ENCODE measurements around the gene SLC7A7. TPM values are rescaled to one million over a fixed set of nuclear protein-coding genes. Genes with fewer than 3 reads are reported as not detected.
"Not testable (repeated sequence)": the region's sequence is repeated elsewhere in the genome, so short reads cannot be mapped to it uniquely, and the experiment has no call there.

The SLC7A7 gene
- total RNA-seq, result 9.7 TPM

DNA sequence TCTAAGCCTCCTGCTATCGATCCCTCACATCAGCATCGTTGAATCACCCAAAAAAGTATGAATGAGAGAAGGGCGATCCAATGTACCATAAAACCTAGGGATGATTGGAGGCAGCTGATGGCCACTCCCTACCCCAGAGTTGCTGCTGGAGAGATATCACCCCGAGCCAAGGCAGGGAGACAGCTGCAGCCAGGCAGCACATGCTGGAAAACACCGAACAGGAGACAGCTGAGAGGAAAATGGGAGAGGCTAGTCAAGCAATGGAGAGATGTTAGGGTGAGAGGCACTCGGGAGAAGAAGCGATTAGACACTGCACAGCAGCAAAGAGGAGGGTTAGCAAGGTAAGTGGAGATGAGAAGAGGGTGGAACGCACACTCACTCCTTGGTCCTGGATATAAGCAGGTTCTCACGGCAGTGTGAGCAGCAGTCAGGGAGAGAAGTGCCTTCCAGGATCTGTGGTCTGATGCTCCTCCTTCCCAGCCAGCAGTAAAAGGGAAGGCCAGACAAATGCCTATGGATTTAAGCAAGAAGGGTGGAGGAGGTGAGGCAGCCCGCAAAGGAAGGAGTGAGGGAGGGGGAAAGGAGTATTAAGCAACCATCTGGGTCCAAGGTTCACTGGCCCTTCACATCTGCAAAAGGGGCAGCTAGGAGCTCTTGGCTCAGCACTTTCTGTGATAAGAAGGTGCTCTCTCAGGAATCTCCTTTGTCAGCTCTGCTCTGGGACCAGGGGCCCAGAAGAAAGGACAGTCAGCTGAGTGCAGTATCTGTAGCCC is at the start of gene SLC7A7:
TSS of gene SLC7A7 (minus strand) at position 495 of the 773 bp plus-strand sequence. CDS start 2,037 bp downstream, outside the sequence.
- ATAC-seq, result no peak
- intact Hi-C loops (cut with DNase I), result no loop called here
- DNase-seq (ENCODE audit: low spot score), result no peak

DNA sequence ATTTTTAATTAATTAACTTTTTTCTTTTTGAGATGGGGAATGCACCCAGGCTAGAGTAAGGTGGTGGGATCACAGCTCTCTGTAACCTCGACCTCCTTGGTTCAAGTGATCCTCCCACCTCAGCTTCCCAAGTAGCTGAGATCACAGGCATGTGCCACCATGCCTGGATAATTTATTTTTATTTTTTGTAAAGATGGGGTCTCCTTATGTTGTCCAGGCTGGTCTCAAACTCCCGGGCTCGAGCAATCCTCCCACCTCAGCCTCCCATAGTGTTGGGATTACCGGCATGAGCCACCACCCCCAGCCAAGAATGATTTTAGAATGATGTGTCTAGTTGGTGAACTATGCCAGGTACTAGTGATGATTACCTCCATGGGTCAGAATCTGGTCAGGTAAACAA is 49.7 kb upstream of the SLC7A7 start:
- no peak for DNase-seq (ENCODE audit: low spot score)
- no peak for ATAC-seq
- intact Hi-C loops (cut with DNase I), result no loop called here

DNA sequence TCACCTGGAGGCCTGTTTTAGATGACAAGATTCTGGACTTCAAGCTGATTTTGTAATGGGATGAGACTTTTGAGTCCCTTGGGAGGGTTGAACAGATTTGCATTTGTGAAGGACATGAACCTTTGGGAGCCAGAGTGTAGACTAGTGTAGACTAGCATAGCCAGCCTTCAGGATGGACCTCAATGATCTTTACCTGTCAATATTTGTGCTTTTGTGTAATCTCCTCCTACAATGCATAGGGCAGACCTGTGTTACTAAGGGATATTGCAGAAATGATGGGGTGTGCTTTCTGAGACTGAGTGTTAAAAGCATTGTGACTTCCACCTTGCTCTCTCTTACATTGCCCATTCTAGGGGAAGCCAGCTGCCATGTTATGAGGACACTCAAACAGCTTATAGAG is 46.4 kb upstream of the SLC7A7 start:
- intact Hi-C loops (cut with DNase I), result no loop called here
- DNase-seq (ENCODE audit: low spot score), result no peak
- ATAC-seq, result no peak

DNA sequence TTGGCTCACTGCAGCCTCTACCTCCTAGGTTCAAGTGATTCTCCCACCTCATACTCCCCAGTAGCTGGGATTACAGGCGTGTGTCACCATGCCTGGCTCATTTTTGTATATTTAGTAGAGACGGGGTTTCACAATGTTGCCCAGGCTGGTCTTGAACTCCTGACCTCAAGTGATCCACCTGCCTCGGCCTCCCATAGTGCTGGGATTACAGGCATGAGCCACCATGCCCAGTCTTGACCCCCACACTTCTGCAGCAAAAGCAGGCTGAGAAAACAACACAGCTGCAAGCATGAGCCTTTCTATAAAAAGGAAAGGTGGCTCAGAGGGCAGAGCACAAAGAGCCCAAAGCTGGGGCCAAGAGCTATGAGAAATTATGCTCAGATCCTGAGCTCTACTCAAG is 45.1 kb upstream of the SLC7A7 start:
- intact Hi-C loops (cut with DNase I); ATAC-seq; DNase-seq (ENCODE audit: low spot score): not testable (repeated sequence)

DNA sequence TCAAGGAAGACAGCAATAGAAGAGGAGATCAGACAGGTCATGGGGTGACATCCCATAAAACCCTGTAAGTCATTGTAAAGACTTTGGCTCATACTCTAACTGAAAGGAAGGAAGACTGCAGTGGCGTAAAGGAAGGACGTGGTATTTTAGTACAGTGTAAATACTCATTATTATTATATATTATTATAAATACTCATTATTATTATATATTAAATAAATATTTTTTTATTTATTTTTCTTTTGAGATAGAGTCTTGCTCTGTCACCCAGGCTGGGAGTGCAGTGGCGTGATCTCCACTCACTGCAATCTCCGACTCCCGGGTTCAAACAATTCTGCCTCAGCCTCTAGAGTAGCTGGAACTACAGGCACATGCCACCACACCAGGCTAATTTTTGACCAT is 41.2 kb upstream of the SLC7A7 start:
- DNase-seq (ENCODE audit: low spot score), result no peak
- intact Hi-C loops (cut with DNase I), result loop anchor here (5.0 kb wide), 1 partner anchor 34 kb away; no protein-coding TSS in a partner anchor
- ATAC-seq, result no peak

DNA sequence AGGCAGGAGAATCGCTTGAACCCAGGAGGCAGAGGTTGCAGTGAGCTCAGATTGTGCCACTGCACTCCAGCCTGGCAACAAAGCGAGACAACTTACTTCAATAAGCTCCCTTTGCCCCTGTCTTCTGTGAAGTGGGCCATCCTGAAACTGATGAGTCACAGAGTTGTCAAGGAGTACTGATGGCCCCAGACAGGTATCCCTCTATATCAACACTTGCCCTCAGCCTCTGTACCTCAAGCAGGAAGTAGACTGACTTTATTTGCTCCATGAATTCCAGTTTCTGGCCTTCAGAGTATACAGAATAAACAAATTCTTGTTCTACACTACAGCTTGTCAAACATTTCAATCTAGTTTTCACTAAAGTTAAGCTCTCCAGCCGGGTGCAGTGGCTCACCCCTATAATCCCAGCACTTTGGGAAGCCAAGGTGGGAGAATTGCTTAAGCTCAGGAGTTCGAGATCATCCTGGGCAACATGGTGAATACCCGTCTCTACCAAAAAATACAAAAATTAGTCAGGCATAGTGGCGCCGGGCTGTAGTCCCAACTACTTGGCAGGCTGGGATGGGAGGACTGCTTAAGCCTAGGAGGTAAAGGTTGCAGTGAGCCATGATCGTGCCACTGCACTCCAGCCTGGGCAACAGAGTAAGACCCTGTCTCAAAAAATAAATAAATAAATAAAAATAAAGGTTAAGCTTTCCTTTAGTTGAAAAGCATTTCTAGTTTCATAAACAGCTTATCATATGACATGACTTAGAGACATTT is 39.9 kb upstream of the SLC7A7 start:
- no peak for ATAC-seq
- DNase-seq (ENCODE audit: low spot score), result no peak
- intact Hi-C loops (cut with DNase I), result loop anchor here (5.0 kb wide), 1 partner anchor 33 kb away; no protein-coding TSS in a partner anchor

DNA sequence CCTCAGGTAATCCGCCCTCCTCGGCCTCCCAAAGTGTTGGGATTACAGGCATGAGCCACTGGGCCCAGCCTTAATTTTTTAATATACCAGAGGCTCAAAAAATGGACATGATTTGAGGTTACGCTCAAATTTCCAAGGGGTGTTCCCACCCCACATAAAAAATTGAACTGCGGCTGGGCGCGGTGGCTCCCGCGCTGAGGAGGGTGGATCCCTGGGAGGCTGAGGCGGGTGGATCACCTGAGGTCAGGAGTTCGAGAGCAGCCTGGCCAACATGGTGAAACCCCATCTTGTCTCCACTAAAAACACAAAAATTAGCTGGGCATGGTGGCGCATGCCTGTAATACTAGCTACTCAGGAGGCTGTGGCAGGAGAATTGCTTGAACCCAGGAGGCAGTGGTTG is 39.1 kb upstream of the SLC7A7 start:
- ATAC-seq; DNase-seq (ENCODE audit: low spot score); intact Hi-C loops (cut with DNase I): not testable (repeated sequence)

DNA sequence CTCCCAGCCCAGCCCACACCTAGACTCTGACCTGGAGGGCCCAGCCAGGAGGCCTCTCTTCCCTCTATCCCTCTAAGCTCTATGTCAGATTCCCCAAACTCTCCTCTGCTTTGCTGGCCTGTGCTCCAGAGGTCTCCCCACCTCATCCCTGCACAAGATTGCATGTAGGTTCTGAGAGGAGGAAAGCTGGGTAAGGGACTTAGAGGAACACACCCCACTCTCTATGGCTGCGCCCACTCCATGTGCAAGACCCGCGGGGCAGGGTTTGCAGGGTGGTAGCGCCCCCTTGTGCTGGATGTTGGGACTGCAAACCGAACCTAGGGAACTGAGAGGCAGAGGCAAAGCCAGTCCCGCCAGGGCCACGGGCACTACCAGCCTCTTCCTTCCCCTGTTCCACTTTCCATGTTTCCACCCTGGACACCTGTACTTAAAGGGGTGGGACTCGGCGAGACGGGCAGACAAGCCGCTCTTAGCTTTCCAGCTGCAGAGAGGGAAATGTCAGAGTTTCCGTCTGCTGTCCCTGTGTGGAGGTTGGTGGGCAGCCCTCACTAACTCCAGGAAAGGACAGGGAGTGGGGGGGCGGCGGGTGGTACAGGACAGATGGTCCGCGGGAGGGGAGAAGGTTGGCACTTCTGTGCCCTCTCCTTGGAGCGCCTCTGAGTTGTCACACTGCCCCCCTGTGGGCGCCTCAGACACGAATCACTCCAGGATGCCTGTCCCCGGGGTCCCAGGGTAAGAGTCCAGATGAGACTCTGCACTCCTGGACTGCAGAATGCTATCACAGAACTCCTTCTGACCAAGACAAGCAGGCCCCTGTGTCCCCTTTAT is 37.9 kb upstream of the SLC7A7 start:
- ATAC-seq (peak; percentile 40), DNase-seq (ENCODE audit: low spot score) (peak; percentile 97)
- intact Hi-C loops (cut with DNase I), result loop anchor here (1.0 kb wide), 1 partner anchor 18 kb away; no protein-coding TSS in a partner anchor

DNA sequence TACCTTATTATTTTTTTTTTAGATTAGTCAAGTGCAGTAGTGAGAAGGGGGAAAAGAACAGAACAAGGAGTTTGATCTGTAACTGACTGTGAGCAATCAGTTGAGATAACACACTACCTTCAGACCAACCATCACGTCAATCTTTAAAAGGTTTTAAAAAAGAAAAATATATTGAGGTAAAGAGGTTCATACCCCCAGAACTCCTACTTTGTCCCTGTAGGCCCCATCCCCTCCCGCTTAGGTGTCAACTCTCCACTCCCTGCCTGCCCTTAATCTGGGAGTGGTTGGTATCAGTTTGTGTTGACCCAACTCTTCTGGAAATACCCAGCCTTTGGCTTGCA is 37.3 kb upstream of the SLC7A7 start:
- intact Hi-C loops (cut with DNase I), result no loop called here
- DNase-seq (ENCODE audit: low spot score), result no peak

DNA sequence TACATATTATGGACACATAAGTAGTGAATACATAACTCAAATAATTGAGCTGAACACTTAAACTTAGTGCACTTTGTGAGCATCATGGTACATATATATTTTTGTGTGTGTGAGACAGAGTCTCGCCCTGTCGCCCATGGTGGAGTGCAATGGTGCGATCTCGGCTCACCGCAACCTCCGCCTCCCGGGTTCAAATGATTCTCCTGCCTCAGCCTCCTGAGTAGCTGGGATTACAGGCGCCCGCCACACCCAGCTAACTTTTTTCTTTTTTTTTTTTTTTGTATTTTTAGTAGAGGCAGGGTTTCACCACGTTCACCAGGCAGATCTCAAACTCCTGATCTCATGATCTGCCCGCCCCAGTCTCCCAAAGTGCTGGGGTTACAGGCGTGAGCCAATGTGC is 36.9 kb upstream of the SLC7A7 start:
- intact Hi-C loops (cut with DNase I); ATAC-seq: not testable (repeated sequence)
- peak; percentile 22 for DNase-seq (ENCODE audit: low spot score)

More for the DNA sequence above, 37.3 kb upstream of the SLC7A7 start:
- ATAC-seq, result no peak

DNA sequence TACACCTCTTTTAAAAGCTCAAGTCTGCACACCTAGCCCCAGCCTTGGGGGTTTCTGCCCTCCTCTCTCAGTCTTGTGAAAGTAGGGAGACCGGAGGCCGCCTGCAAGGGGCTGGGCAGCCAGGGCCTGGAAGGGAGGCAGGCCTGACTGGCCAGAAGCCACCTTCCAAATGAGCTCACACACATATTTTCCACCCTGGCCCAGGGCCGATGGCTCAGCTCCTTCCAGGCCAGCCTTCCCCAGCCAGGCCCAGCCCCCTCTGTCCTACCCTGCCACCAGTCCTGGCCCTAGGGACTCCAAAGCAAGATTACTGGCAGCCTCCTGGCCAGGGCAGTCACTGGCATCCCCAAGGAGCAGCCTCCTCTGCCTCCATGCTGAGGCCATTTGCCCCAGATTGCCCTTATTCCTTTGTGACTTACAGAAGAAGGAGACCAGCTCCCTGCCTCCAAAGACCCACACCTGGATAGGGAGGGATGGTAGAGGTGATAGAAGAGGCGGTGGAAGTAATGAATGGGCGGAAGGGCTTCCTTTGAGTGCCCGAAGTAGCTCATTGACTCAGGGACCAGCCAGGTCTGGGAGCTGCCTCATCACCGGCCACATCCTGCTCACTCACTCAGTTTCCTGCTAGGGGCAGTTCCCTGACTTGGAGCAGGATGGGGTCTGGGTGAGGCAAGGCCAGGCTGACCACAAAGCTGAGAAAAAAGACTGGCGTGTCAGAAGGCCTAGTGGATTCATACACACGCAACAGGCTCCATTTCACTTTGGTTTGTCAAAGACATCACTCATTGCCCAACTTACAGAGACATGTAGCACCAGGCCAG is 35.9 kb upstream of the SLC7A7 start:
- ATAC-seq, result peak; percentile 70

DNA sequence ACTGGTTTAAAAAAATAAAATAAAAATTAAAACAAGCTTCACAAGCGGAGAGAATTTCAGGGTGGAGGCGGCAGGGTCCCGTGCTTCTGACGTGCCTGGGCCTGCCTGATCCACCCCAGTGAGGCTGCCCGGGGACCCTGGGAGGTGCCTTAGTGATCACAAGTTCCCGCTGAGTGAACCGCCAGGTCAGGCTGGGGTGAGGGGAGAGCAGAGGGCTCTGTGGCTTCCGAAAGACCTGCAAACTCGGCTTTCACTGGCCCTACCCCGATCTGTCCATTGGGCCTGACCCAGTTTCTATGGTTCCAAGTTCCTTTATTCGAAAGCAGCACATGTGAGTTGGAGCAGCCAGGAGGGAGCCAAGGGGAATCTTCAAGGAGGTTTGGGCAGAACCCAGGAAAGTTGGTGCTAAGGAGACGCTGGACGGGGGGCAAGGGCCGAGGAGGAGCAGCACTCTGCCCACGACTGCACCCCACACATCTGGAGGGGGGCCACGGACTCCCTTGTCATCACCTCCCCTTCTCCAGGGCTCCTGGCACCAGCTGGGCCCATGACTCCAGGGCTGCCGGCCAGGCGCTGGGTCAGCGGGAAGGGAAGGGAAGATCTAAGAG is 34.1 kb upstream of the SLC7A7 start:
- DNase-seq (ENCODE audit: low spot score), result peak; percentile 86
- ATAC-seq, result peak; percentile 74
- intact Hi-C loops (cut with DNase I), result loop anchor here (10.0 kb wide), 1 partner anchor 265 kb away; the partner anchor contains the start of gene DAD1

More for the DNA sequence above, 35.9 kb upstream of the SLC7A7 start:
- peak; percentile 93 for DNase-seq (ENCODE audit: low spot score)
- intact Hi-C loops (cut with DNase I), result no loop called here

DNA sequence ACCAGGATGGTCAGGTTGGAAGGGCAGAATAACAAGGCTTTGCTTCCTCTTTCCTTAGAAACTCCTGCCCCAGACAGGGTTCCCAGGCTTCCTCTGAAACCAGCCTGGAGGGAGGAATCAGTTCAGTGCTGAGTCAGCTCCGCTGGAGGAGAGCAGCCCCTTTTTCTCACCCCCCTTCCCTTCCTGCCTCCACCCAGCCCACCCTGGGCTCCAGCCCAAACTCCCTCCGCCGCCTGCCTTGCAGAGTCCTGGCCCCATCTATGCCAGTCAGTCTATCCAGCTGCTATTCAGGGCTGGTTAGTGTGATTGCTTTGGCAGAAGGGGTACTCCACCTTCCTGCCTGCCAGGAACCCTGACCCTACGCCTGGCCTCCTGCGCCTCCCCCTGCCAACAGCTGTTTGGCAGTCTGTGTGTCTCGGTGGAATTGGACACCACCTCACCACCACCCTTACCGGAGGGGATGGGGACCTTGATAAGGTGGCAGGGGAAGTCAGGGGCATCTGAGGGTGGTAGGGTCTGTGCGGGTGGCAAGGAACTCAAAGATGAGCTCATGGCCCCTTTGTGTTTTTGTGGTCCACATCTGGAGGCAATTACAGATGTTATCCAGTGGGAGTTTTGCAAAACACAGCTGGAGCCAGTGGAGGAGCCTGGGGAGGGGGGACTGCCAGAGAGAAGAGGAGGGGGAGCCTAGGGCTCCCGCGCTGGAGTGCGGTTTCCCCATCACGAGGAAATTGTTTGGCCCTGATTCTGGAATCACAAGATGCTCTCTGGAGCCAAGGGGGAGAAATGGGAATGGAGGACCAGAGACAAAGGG is 33.3 kb upstream of the SLC7A7 start:
- peak; percentile 75 for ATAC-seq
- intact Hi-C loops (cut with DNase I), result loop anchor here (10.0 kb wide), 1 partner anchor 264 kb away; the partner anchor contains the start of gene DAD1
- DNase-seq (ENCODE audit: low spot score), result peak; percentile 86

DNA sequence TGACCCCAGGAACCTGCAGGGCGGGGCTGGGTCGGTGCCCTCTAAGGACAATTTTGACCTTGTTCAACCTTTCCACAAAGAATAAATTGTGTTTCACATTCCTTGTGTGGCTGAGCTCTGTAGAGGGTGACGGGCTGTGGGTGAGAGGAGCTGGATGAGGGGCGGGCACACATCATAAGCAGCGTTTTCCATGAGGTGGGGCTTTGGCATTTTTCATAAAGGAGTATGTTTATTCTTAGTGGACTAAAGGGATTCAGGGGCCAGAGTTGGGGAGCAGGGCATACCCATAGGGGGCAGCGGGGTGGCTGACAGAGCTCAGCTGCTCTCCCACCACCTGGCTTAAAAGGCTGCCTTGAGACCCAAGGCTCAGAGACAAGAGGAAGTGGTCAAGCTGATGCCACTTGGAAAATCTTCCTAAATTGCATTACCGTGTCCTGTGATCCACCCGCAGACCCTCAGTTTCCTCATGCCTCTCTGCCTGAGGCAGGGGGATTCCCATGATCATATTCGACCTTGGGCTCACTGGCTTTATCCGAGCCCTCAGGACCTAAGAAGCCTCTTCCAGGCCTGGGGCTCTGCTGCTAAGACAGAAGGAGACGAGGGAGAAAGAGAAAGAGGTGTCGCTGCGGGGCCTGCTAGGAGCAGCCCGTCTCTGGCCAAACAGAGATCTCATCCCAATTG is 32.6 kb upstream of the SLC7A7 start:
- intact Hi-C loops (cut with DNase I), result loop anchor here (10.0 kb wide), 1 partner anchor 263 kb away; the partner anchor contains the start of gene DAD1
- peak; percentile 65 for DNase-seq (ENCODE audit: low spot score)
- ATAC-seq, result peak; percentile 18

DNA sequence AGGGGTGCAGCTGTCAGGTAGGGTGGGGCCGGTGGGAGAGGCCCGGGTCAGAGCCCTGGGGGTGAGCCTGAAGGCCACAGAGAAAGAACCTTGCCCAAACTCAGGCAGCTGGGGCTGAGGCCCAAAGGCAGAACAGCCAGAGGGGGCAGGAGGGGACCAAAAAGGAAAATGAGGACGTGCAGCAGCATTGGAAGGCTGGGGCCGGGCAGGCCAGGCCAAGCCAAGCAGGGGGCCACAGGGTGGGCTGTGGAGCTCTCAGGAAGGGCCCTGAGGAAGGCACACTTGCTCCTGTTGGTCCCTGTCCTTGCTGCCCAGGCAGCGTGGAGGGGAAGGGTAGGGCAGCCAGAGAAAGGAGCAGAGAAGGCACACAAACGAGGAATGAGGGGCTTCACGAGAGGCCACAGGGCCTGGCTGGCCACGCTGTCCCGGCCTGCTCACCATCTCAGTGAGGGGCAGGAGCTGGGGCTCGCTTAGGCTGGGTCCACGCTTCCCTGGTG is 31.6 kb upstream of the SLC7A7 start:
- no peak for ATAC-seq
- intact Hi-C loops (cut with DNase I), result loop anchor here (10.0 kb wide), 1 partner anchor 262 kb away; the partner anchor contains the start of gene DAD1
- peak; percentile 55 for DNase-seq (ENCODE audit: low spot score)

All from sciatic nerve (tissue), 2 donors.